Measurements from ENCODE around the gene POLR2B.
A peak's percentile ranks its signal among the peaks of the same experiment; 100 is the strongest.
"Not testable (repeated sequence)": the region's sequence is repeated elsewhere in the genome, so short reads cannot be mapped to it uniquely, and the experiment has no call there.

The POLR2B gene

GRCh38 chr4:56978750-56979303 is at the start of gene POLR2B:
Gene POLR2B (plus strand): TSS chr4:56978896. CDS start chr4:56978986, 90 bp downstream.
- DNase-seq, result peak; percentile 91

DNA sequence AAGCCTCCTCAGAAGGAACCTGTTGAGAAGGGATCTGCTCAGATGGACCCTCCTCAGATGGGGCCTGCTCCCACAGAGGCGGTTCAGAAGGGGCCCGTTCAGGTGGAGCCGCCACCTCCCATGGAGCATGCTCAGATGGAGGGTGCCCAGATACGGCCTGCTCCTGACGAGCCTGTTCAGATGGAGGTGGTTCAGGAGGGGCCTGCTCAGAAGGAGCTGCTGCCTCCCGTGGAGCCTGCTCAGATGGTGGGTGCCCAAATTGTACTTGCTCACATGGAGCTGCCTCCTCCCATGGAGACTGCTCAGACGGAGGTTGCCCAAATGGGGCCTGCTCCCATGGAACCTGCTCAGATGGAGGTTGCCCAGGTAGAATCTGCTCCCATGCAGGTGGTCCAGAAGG is 48.1 kb upstream of the POLR2B start:
- DNase-seq, result no peak

GRCh38 chr4:56931924-56932323 is 46.8 kb upstream of the POLR2B start:
- DNase-seq, result no peak

GRCh38 chr4:56937262-56937661 is 41.4 kb upstream of the POLR2B start:
- no peak for DNase-seq

DNA sequence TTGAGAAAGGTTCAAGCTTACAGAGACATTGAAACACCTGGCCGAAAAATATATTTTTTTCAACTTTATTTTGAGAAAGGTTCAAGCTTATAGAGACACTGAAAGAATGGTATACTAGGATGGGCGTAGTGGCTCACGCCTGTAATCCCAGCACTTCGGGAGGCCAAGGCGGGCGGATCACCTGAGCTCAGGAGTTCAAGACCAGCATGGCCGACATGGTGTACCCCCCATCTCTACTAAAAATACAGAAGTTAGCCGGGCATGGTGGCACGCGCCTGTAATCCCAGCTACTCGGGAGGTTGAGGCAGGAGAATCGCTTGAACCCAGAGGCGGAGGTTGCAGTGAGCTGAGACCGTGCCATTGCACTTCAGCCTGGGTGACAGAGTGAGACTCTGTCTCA is 38.9 kb upstream of the POLR2B start:
- not testable (repeated sequence) for DNase-seq

DNA sequence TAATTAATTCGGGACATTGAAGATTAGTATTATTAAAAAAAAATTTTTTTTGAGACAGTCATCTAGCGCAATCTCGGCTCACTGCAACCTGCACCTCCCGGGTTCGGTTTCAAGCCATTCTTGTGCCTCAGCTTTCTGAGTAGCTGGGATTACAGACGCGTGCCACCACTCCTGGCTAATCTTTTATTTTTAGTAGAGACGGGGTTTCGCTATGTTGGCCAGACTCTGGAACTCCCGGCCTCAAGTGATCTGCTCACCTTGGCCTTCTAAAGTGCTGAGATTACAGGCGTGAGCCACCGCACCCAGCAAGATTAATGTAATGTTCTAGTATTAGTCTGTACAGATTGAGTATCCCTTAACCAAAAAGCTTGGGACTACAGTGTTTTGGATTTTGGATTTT is 38.3 kb upstream of the POLR2B start:
- no peak for DNase-seq

- no peak for DNase-seq
These were observed 37.7 kb upstream of the POLR2B start for GRCh38 chr4:56940971-56941370.

DNA sequence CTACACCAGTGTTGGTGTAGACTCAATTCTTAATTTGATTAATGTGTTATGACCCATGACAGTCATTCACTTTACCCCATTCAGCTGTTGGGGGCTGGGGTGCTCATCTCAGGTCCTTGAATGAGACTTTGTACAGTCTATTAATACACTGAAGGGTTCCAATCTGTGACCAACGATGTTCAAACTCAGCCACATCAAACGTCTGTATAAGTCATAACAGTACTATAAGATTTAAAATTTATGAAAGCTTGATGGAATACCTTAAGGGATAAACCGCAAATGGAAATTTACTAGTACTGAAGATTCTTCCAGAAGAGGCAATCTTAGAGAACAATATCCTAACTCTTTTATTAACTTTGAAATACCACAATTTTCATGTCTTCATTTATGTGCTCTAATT is 37.3 kb upstream of the POLR2B start:
- no peak for DNase-seq

DNA sequence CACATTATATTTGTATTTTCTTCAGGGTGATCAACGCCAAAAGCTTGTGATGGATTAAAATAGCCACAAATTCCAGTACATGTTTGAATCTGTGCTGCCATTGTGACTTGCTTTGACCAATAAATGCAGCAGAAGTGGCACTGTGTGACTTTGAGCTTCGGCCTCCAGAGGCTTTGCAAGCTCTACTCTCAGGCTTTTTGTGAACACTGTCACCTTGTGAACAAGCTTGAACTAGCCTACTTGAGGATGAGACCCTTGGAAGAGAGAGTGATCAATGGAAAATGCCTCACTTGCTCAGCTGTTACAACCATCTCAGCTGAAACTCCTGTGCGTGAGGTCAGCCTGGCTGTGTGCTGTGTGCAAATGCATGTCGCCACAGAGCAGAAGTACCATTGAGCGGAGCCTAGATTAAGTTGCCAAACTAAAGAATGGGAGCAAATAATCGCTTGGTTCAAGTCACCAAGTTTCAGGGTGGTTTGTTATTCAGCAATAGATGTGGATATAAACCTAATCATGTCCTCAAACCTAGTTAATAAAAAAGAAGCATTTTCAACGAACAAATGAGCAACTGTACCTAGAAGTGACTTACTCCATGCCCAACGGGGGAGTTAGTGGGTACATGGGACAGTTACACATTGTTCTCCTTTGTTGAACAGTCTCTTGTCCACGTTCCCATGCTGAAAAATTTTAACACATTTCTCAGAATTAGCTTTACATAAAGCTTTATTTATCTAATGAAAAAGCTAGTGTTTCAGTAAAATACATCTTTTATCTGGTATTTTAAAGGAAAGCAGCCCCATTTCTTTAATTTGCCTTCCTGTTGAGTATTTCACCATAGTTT is 24.8 kb upstream of the POLR2B start:
- DNase-seq, result no peak

- no peak for DNase-seq
These were observed 20.6 kb upstream of the POLR2B start for GRCh38 chr4:56958111-56958517.

GRCh38 chr4:56959100-56959499 is 19.6 kb upstream of the POLR2B start:
- no peak for DNase-seq

- no peak for DNase-seq
These were observed 17.6 kb upstream of the POLR2B start for GRCh38 chr4:56961107-56961500.

- DNase-seq, result no peak
These were observed 7.3 kb upstream of the POLR2B start for GRCh38 chr4:56971383-56971782.

DNA sequence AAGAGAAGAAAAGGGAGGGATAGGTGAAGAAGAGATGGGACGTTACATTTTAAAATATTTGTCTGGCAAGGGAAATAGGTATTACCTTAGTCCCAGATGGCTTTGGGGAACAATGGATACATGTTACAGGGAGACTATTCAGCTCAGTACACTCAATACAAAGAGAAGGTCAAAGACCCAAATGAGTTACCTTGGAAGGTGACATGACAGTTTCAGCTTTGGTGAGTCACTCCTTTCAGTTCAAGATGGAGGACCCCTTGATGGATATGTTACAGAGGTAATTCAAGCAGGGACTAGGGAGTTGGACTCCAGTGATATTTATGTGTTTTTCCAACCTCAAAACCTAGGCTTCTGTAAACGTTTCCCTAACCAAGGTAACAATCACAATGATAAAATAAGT is 6.3 kb upstream of the POLR2B start:
- no peak for DNase-seq

DNA sequence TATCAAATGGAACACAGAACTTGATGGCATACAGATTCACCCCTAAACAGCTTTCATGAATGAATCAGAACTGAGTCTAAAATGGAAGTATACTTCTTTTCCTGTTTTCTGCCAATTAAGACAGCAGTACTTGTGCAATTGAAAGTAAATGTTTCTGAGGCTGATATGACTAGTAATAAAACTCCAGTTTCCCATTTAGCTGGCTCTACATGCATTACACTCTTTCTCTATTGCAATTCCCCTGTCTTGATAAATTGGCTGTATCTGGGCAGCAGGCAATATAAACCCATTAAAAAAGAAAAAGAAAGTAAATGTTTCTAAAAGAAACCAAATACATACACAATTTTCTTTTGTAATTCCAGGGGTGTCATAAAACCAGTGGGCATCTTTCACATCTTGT is 5.9 kb upstream of the POLR2B start:
- no peak for DNase-seq

- no peak for DNase-seq
These were observed 5.4 kb upstream of the POLR2B start for GRCh38 chr4:56973336-56973735.

DNA sequence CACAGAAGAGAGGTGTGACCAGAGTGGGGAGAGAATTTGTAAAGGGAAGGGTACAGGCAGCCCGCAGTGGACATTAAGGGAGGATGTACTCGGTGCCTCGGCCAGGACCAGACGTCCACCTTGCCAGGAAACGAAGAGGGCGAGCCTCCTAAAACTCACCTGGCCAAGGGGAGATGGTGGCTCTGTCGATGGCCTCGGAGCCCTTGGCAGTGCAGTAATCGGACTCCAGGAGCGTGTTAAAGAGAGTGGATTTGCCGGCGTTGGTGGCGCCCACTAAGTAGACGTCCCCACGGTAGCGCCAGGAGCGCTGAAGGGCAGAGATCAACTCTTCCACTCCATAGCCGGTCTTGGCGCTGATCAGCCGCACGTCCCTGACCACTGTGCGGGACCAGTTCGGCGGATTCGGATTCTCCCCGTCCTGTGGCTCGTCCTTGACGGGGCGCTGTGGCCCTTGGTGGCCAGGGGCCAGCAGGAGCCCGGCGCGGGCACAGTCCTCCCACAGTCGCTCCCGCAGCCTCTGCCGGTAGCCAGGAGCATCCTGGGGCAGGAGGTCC is 2.3 kb upstream of the POLR2B start:
- DNase-seq, result no peak

GRCh38 chr4:56976837-56977320 is 1.8 kb upstream of the POLR2B start:
- peak; percentile 51 for DNase-seq

- peak; percentile 99 for DNase-seq
These were observed 1.2 kb upstream of the POLR2B start, which contains the start of gene NOA1 for GRCh38 chr4:56977321-56978012. Gene NOA1 (minus strand): TSS chr4:56977606. CDS start chr4:56977585, 21 bp downstream.

GRCh38 chr4:56979421-56980072 is 851 bp downstream of the POLR2B start:
- peak; percentile 58 for DNase-seq

- DNase-seq, result peak; percentile 7
These were observed 3.1 kb downstream of the POLR2B start for GRCh38 chr4:56981795-56982201.

- no peak for DNase-seq
These were observed 7.5 kb downstream of the POLR2B start for GRCh38 chr4:56986192-56986591.

DNA sequence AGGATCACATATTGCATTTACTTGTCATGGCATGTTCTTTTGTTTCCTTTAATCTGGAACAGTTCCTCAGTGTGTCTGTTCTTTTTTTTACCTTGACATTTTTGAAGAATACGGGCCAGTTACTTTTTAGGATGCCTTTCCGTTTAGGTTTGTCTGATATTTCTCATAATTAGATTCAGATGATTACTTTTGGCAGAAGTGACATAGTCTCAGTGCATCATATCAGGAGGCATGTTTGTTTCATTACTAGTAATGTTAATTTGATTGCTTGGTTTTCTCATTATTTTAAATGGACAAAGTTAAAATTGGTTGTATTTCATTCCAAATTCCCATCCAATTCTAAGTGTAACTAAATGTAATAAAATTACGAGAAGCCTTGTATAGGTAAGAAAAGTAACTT is 8.3 kb downstream of the POLR2B start:
- DNase-seq, result no peak
